HepG2 (cell line): ENCODE results near the gene GPRIN2. TPM values are rescaled to one million over a fixed set of nuclear protein-coding genes. Genes with fewer than 3 reads are reported as not detected.

Experiments used
- ATAC-seq: fragments of 200-7000 bp; cut with Tn5 transposase; 3 replicates; pipeline ENCODE4 v1.9.1; 2020; ENCODE audit warnings: mild to moderate bottlenecking, moderate library complexity
- BruUV-seq: library from RNA; stranded (reverse); fragments of 400-500 nt; replicated peaks from 2 replicates; lab custom pipeline; 2021; lab: Mats Ljungman, UMichigan
- CTCF ChIA-PET: fragments of 300-600 bp; formaldehyde crosslinking; extraction: SDS; loops from one replicate; lab custom pipeline; 2021; ENCODE audit warnings: low total read pairs, inconsistent platforms, low intra/inter-chr PET ratio; lab: Yijun Ruan, JAX
- POLR2A ChIA-PET: fragments of 350-600 bp; sonication (Branson Sonifier 250); formaldehyde crosslinking; loops from one replicate; lab custom pipeline; 2020; ENCODE audit warnings: antibody characterized with exemption, inconsistent platforms; lab: Yijun Ruan, JAX
- DNase-seq: peaks from one replicate; pipeline ENCODE4 v3.0.0-alpha.2; 2015; ENCODE audit warnings: low spot score
- FAIRE-seq: peaks from 3 replicates; lab custom pipeline; 2011; peaks lifted over from hg19 to GRCh38; lab: Jason Lieb, UNC
- H2AFZ ChIP-seq: one replicate; pipeline ENCODE4 v1.6.1; 2011; ENCODE audit warnings: low read length, inconsistent platforms
- H3K27ac ChIP-seq: fragments of 300-600 bp; 3 replicates; pipeline ENCODE4 v1.8.0; 2011; ENCODE audit warnings: mixed run types, mild to moderate bottlenecking, mixed read lengths, low read length, inconsistent platforms; ENCODE audit not compliant: insufficient read depth; ENCODE audit errors: extremely low read length
- H3K27me3 ChIP-seq, 2 experiments: fragments of 200-600 bp in 1 of 2; 2 replicates in 1 of 2; 3 replicates in 1 of 2; pipeline versions ENCODE4 v1.6.0 to v1.8.0; 2011; ENCODE audit warnings: low read length in 2 of 2, mild to moderate bottlenecking in 2 of 2, moderate library complexity in 2 of 2, inconsistent platforms in 1 of 2; ENCODE audit not compliant: insufficient read depth in 2 of 2, control insufficient read depth in 1 of 2
- H3K36me3 ChIP-seq, 2 experiments: fragments of 200-600 bp in 1 of 2; replicated peaks in 1 of 2; 2 replicates in 1 of 2; 3 replicates in 1 of 2; pipeline versions ENCODE4 v1.5.1 to v1.8.0; 2011; ENCODE audit warnings: low read length in 2 of 2, inconsistent platforms in 1 of 2; ENCODE audit not compliant: insufficient read depth in 2 of 2, control insufficient read depth in 1 of 2
- H3K4me1 ChIP-seq: 2 replicates; pipeline ENCODE4 v1.5.1; 2012; ENCODE audit warnings: low read length, inconsistent platforms; ENCODE audit not compliant: insufficient read depth
- H3K4me2 ChIP-seq: 2 replicates; pipeline ENCODE4 v1.6.0; 2011; ENCODE audit warnings: low read depth, low read length, inconsistent platforms
- H3K4me3 ChIP-seq, 3 experiments: fragments of 200-600 bp in 1 of 3; sonication (generic), shearing (Covaris generic) in 1 of 3; replicated peaks in 1 of 3; 2 replicates each; pipeline ENCODE4 v1.5.1; 2011 to 2016; ENCODE audit warnings: low read length in 3 of 3, inconsistent platforms in 2 of 3, low read depth in 2 of 3, mild to moderate bottlenecking in 2 of 3, control low read depth in 1 of 3, mixed read lengths in 1 of 3; ENCODE audit not compliant: insufficient read depth in 1 of 3
- H3K79me2 ChIP-seq: one replicate; pipeline ENCODE4 v1.6.1; 2011; ENCODE audit warnings: low read length, inconsistent platforms; ENCODE audit not compliant: insufficient read depth
- H3K9ac ChIP-seq: 2 replicates; pipeline ENCODE4 v1.6.0; 2011; ENCODE audit warnings: mild to moderate bottlenecking, low read depth, low read length, inconsistent platforms; ENCODE audit not compliant: insufficient read depth
- H3K9me3 ChIP-seq: 2 replicates; pipeline ENCODE4 v1.5.1; 2012; ENCODE audit warnings: mild to moderate bottlenecking, low read length
- H4K20me1 ChIP-seq: 2 replicates; pipeline ENCODE4 v1.6.0; 2011; ENCODE audit warnings: inconsistent platforms, mild to moderate bottlenecking, low read length, moderate library complexity; ENCODE audit not compliant: insufficient read depth
- CHD4 ChIP-seq: fragments of 200-600 bp; sonication (generic); IDR thresholded peaks from 2 replicates; pipeline ENCODE4 v1.7.0; 2017; ENCODE audit warnings: mild to moderate bottlenecking, low read length, borderline replicate concordance
- CREB1 ChIP-seq, 2 experiments: fragments of 450-650 bp in 1 of 2; IDR thresholded peaks; 2 replicates each; pipeline ENCODE4 v1.6.1; 2016 to 2017; ENCODE audit warnings: control low read depth in 1 of 2, mild to moderate bottlenecking in 1 of 2, missing compliant biosample characterization in 1 of 2, missing genetic modification characterization in 1 of 2
- HNF4G ChIP-seq, 2 experiments: sonication (generic) in 1 of 2; formaldehyde crosslinking in 1 of 2; IDR thresholded peaks; 2 replicates each; pipeline versions ENCODE4 v1.4.0 to v1.6.1; 2011 to 2020; ENCODE audit warnings: borderline replicate concordance in 2 of 2, low read depth in 2 of 2, mild to moderate bottlenecking in 2 of 2, low read length in 1 of 2, missing genetic modification reagents in 1 of 2, moderate library complexity in 1 of 2
- TFAP4 ChIP-seq: sonication (generic); IDR thresholded peaks from 2 replicates; pipeline ENCODE4 v1.6.1; 2016; ENCODE audit warnings: low read depth, borderline replicate concordance
- TOPORS ChIP-seq: sonication (generic); formaldehyde crosslinking; IDR thresholded peaks from 2 replicates; pipeline ENCODE4 v1.8.0; 2023; ENCODE audit warnings: mild to moderate bottlenecking, missing genetic modification reagents
- ZBTB1 ChIP-seq: sonication (generic); formaldehyde crosslinking; IDR thresholded peaks from 2 replicates; pipeline ENCODE4 v1.4.0; 2020; ENCODE audit warnings: missing genetic modification reagents, borderline replicate concordance
- ZNF251 ChIP-seq: sonication (generic); formaldehyde crosslinking; IDR thresholded peaks from 2 replicates; pipeline ENCODE4 v1.9.0; 2021; ENCODE audit warnings: mild to moderate bottlenecking, missing genetic modification reagents
- ZNF501 ChIP-seq: sonication (generic); formaldehyde crosslinking; IDR thresholded peaks from 2 replicates; pipeline ENCODE4 v1.5.1; 2020; ENCODE audit warnings: mild to moderate bottlenecking, moderate library complexity, missing genetic modification reagents
- ZNF704 ChIP-seq: sonication (generic); formaldehyde crosslinking; IDR thresholded peaks from 2 replicates; pipeline ENCODE4 v1.8.1; 2023; ENCODE audit warnings: mild to moderate bottlenecking, inconsistent platforms, moderate library complexity, missing genetic modification reagents, borderline replicate concordance
- ZNF720 ChIP-seq: sonication (generic); formaldehyde crosslinking; IDR thresholded peaks from 2 replicates; pipeline ENCODE4 v1.4.0; 2020; ENCODE audit warnings: missing genetic modification reagents
- WGBS: methylation state at CpG from one replicate; pipeline ENCODE4 v1.1.6; 2017; ENCODE audit warnings: low lambda C conversion rate; 5-methylcytosine and 5-hydroxymethylcytosine counted together
- in situ Hi-C: cut with HindIII; loops from 2 replicates; pipeline ENCODE4 v1.10.0; 2017; ENCODE audit warnings: low pct_unique_long_range_greater_than_20kb; ENCODE audit not compliant: extremely low pct_ligation_motif_present
- intact Hi-C: fragments of 100-400 bp; cut with micrococcal nuclease; formaldehyde crosslinking; loops from one replicate; pipeline ENCODE4 v1.10.0; 2022; ENCODE audit not compliant: unreplicated experiment
- polyA plus RNA-seq, 8 experiments: library from polyadenylated mRNA; depleted of rRNA in 3 of 8; stranded (reverse) in 7 of 8; unstranded in 1 of 8; fragments of >200 nt; fragmentation: Illumina TruSeq in 4 of 8; extraction: Trizol in 4 of 8; gene quantifications; 2 replicates each; pipeline versions ENCODE4 v1.2.1 to v1.2.3, GENCODE V29; 2011 to 2016; ENCODE audit warnings: low read depth in 4 of 8, missing spikeins in 1 of 8, mixed read lengths in 1 of 8; ENCODE audit not compliant: insufficient read depth in 1 of 8
- total RNA-seq, 5 experiments: library from RNA; depleted of rRNA; stranded (reverse); fragments of >200 nt; fragmentation: Illumina TruSeq; extraction: Trizol; gene quantifications; 2 replicates each; pipeline ENCODE4 v1.2.3, GENCODE V29; 2016; ENCODE audit warnings: low read depth in 1 of 5
- TF ChIP-seq, protein P1 (sequence below): sonication (generic); formaldehyde crosslinking; IDR thresholded peaks from 2 replicates; pipeline ENCODE4 v1.4.0; 2020; ENCODE audit warnings: low read depth, mild to moderate bottlenecking, missing genetic modification reagents

The GPRIN2 gene
- total and polyA plus RNA-seq, 2 of the 13 experiments (the other 11 are each of a cell fraction or from before 2014, with no cell fraction given), result not detected

DNA sequence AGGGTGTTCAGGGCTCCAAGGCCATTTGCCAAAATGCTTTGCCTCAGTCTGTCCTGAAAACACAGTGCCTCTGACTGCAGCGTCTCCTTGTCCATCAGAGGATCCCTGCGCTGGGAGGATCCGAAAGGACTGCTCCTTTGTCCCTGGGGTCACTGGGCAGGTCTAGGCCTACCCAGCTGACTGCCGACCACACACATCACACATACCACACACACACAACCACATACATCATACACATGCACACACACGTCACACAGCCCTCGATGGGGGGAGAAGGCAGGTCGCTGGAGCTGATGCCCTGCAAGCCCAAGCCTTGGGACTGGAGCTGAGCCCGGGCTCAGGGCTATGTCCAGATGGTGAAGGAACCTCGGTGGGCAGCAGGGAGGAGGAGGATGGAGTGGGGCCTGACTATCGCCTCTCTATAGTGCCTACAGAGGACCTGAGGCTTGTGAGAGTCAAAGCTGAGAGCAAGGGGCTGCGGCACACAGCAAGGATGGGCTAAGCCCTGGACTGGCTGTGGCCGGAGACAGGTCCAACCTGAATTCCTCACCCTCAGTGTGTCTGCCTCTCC is 29.1 kb downstream of the GPRIN2 start:
- H3K4me1 ChIP-seq, result peaks cover 12% of the 10 kb centered on the region
- H3K9me3 ChIP-seq, result no peaks in the 10 kb centered on the region
- H3K27me3 ChIP-seq, result peaks cover 2 to 27% of the 10 kb centered on the region in 2 experiments; a peak in 2 of 5 replicates
- ATAC-seq (no peak), FAIRE-seq (no peak), DNase-seq (no peak)
- H3K4me3 ChIP-seq, result no peak overlapping the region
- WGBS, result 49% methylated on average over 12 of the region's 12 CpGs
- H2AFZ ChIP-seq, result no peak overlapping the region
- intact Hi-C loops, result no loop called here
- BruUV-seq, result no TSS peak
- H4K20me1 ChIP-seq, result no peaks in the 10 kb centered on the region
- no peak overlapping the region for H3K9ac ChIP-seq
- H3K4me2 ChIP-seq, result no peak overlapping the region
- TF ChIP-seq TFAP4, result no peak
- TF ChIP-seq ZNF704, result no peak
- TF ChIP-seq CREB1 (IDR thresholded peaks at IDR 0.05), result peak; percentile 26; the same call in 1 of the 2 replicates
- TF ChIP-seq CREB1 (CRISPR knock-in tag; IDR thresholded peaks at IDR 0.05), result no peak
- H3K79me2 ChIP-seq, result no peaks in the 10 kb centered on the region
- ChIA-PET POLR2A (no interaction called here), CTCF (no interaction called here)
- no peaks in the 10 kb centered on the region for H3K36me3 ChIP-seq
- in situ Hi-C loops, result no loop called here
- no peak overlapping the region for H3K27ac ChIP-seq

DNA sequence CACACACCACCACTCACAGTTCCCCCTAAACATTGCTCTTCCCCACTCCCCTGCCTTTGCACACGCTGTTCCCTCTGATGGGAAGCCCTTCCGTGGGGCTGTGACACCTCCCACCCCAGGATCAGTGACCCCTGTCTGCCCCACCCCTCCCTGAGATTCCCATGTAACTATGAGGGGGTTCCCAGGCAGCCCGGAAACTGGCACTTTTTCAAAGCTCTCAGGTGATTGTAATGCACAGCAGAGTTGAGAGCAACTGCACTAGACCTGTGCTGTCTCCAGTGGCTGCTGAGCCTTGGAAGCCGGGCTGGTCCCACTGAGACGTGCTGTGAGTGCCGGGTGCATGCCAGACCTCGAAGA is 29.8 kb downstream of the GPRIN2 start:
- DNase-seq, result no peak

More for the DNA sequence above, 29.8 kb downstream of the GPRIN2 start:
- Histone ChIP-seq H3K36me3 (no peaks in the 10 kb centered on the region), H3K9ac (no peak overlapping the region), H4K20me1 (no peaks in the 10 kb centered on the region), H3K9me3 (no peaks in the 10 kb centered on the region), H3K4me1 (peaks cover 12% of the 10 kb centered on the region), H3K27ac (no peak overlapping the region), H3K27me3 (peaks cover 2 to 27% of the 10 kb centered on the region in 2 experiments; a peak in 2 of 5 replicates), H3K4me2 (no peak overlapping the region), H2AFZ (no peak overlapping the region), H3K79me2 (no peaks in the 10 kb centered on the region), H3K4me3 (no peak overlapping the region)
- CTCF ChIA-PET, result no interaction called here
- intact Hi-C loops (no loop called here), in situ Hi-C loops (no loop called here)
- ATAC-seq (no peak), FAIRE-seq (no peak)
- no peak for TF ChIP-seq HNF4G (IDR thresholded peaks at IDR 0.05; ENCODE audit: borderline replicate concordance, low read depth, low read length)
- no peak for TF ChIP-seq HNF4G (CRISPR knock-in tag; IDR thresholded peaks at IDR 0.05; ENCODE audit: borderline replicate concordance, low read depth)
- TF ChIP-seq, protein P1, sequence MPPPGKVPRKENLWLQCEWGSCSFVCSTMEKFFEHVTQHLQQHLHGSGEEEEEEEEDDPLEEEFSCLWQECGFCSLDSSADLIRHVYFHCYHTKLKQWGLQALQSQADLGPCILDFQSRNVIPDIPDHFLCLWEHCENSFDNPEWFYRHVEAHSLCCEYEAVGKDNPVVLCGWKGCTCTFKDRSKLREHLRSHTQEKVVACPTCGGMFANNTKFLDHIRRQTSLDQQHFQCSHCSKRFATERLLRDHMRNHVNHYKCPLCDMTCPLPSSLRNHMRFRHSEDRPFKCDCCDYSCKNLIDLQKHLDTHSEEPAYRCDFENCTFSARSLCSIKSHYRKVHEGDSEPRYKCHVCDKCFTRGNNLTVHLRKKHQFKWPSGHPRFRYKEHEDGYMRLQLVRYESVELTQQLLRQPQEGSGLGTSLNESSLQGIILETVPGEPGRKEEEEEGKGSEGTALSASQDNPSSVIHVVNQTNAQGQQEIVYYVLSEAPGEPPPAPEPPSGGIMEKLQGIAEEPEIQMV (CRISPR knock-in tag), result no peak
- TF ChIP-seq ZNF251 (CRISPR knock-in tag), result no peak
- TF ChIP-seq CHD4, result 0 out of 2 replicates have a peak, but pooled peaks have one; percentile 4
- TF ChIP-seq ZNF501, result no peak
- no peak for TF ChIP-seq ZNF720 (CRISPR knock-in tag)
- TF ChIP-seq ZBTB1 (CRISPR knock-in tag), result no peak
- no peak for TF ChIP-seq TOPORS
- BruUV-seq, result no TSS peak
- 30% methylated on average over 7 of the region's 7 CpGs for WGBS
- POLR2A ChIA-PET, result no interaction called here
